SK-N-SH treated with all-trans-retinoic acid at 6 μM for 48 hours (cell line): Measurements from ENCODE around the gene CALCOCO2.
A peak's percentile ranks its signal among the peaks of the same experiment; 100 is the strongest.

ENCODE experiments used
- ATAC-seq: fragments of 200-7000 bp; cut with Tn5 transposase; 3 replicates; pipeline ENCODE4 v1.9.1; 2020; ENCODE audit warnings: mild to moderate bottlenecking, moderate library complexity
- ARNTL ChIP-seq: fragments of 450-650 bp; formaldehyde crosslinking; IDR thresholded peaks from 2 replicates; pipeline ENCODE4 v1.5.0; 2020; ENCODE audit warnings: low read depth, mild to moderate bottlenecking, moderate library complexity, borderline replicate concordance
- BACH2 ChIP-seq: fragments of 250-450 bp; sonication (Bioruptor Pico); IDR thresholded peaks from 2 replicates; pipeline ENCODE4 v1.9.0; 2021; ENCODE audit warnings: mild to moderate bottlenecking, borderline replicate concordance
- CSDC2 ChIP-seq: fragments of 250-450 bp; sonication (Bioruptor Pico); IDR thresholded peaks from 2 replicates; pipeline ENCODE4 v1.5.0; 2020; ENCODE audit warnings: mild to moderate bottlenecking, moderate library complexity
- ESRRG ChIP-seq: fragments of 250-450 bp; sonication (Bioruptor Pico); IDR thresholded peaks from 2 replicates; pipeline ENCODE4 v1.6.1; 2021; ENCODE audit warnings: mild to moderate bottlenecking
- GLIS3 ChIP-seq: fragments of 250-450 bp; sonication (Bioruptor Pico); IDR thresholded peaks from 2 replicates; pipeline ENCODE4 v1.5.0; 2020; ENCODE audit warnings: mild to moderate bottlenecking, moderate library complexity
- ISL1 ChIP-seq: fragments of 250-450 bp; sonication (Bioruptor Pico); IDR thresholded peaks from 2 replicates; pipeline ENCODE4 v2.1.2; 2022; ENCODE audit warnings: mild to moderate bottlenecking, moderate library complexity
- OSR1 ChIP-seq: fragments of 250-450 bp; sonication (Bioruptor Pico); IDR thresholded peaks from 2 replicates; pipeline ENCODE4 v1.8.0; 2022; ENCODE audit warnings: moderate library complexity, mild to moderate bottlenecking, inconsistent platforms
- PPARA ChIP-seq: fragments of 250-450 bp; sonication (Bioruptor Pico); IDR thresholded peaks from 2 replicates; pipeline ENCODE4 v1.5.0; 2020; ENCODE audit warnings: mild to moderate bottlenecking, borderline replicate concordance
- RARB ChIP-seq: fragments of 250-450 bp; sonication (Bioruptor Pico); IDR thresholded peaks from 2 replicates; pipeline ENCODE4 v1.8.0; 2021; ENCODE audit warnings: mild to moderate bottlenecking, moderate library complexity
- SNAI2 ChIP-seq: fragments of 250-450 bp; sonication (Bioruptor Pico); IDR thresholded peaks from 2 replicates; pipeline ENCODE4 v1.5.0; 2020; ENCODE audit warnings: mild to moderate bottlenecking, moderate library complexity
- TCF4 ChIP-seq: fragments of 250-450 bp; sonication (Bioruptor Pico); IDR thresholded peaks from 2 replicates; pipeline ENCODE4 v1.8.0; 2021; ENCODE audit warnings: mild to moderate bottlenecking, moderate library complexity, borderline replicate concordance
- TOX ChIP-seq: fragments of 250-450 bp; sonication (Bioruptor Pico); IDR thresholded peaks from 2 replicates; pipeline ENCODE4 v1.8.0; 2021; ENCODE audit warnings: mild to moderate bottlenecking, moderate library complexity, borderline replicate concordance
- ZC3H10 ChIP-seq: fragments of 250-450 bp; sonication (Bioruptor Pico); IDR thresholded peaks from 2 replicates; pipeline ENCODE4 v1.5.1; 2021; ENCODE audit warnings: mild to moderate bottlenecking, moderate library complexity
- ZFP3 ChIP-seq: fragments of 250-450 bp; sonication (Bioruptor Pico); IDR thresholded peaks from 2 replicates; pipeline ENCODE4 v1.5.0; 2020; ENCODE audit warnings: mild to moderate bottlenecking, moderate library complexity
- ZFP30 ChIP-seq: fragments of 450-650 bp; formaldehyde crosslinking; IDR thresholded peaks from 2 replicates; pipeline ENCODE4 v1.5.0; 2022; ENCODE audit warnings: mild to moderate bottlenecking, moderate library complexity
- ZNF565 ChIP-seq: fragments of 450-650 bp; formaldehyde crosslinking; conservative IDR thresholded peaks from 2 replicates; pipeline ENCODE4 v1.5.0; 2020; ENCODE audit warnings: low read depth, mild to moderate bottlenecking, moderate library complexity
- ZNF70 ChIP-seq: fragments of 450-650 bp; formaldehyde crosslinking; IDR thresholded peaks from 2 replicates; pipeline ENCODE4 v1.5.0; 2020; ENCODE audit warnings: mild to moderate bottlenecking, moderate library complexity
- ZNF8 ChIP-seq: fragments of 450-650 bp; formaldehyde crosslinking; IDR thresholded peaks from 2 replicates; pipeline ENCODE4 v1.5.0; 2020; ENCODE audit warnings: mild to moderate bottlenecking, moderate library complexity
- TF ChIP-seq, protein P1 (sequence below): fragments of 250-450 bp; sonication (Bioruptor Pico); IDR thresholded peaks from 2 replicates; pipeline ENCODE4 v1.5.1; 2020; ENCODE audit warnings: low read depth, mild to moderate bottlenecking, moderate library complexity
- TF ChIP-seq, protein P2 (sequence below): fragments of 250-450 bp; sonication (Bioruptor Pico); IDR thresholded peaks from 2 replicates; pipeline ENCODE4 v1.5.0; 2020; ENCODE audit warnings: mild to moderate bottlenecking, moderate library complexity
- TF ChIP-seq, protein P3 (sequence below): fragments of 250-450 bp; sonication (Bioruptor Pico); IDR thresholded peaks from 2 replicates; pipeline ENCODE4 v1.8.0; 2020; ENCODE audit warnings: mild to moderate bottlenecking, moderate library complexity, borderline replicate concordance
- TF ChIP-seq, protein P4 (sequence below): fragments of 250-450 bp; sonication (Bioruptor Pico); IDR thresholded peaks from 2 replicates; pipeline ENCODE4 v1.8.0; 2021; ENCODE audit warnings: low read depth, mild to moderate bottlenecking, moderate library complexity, borderline replicate concordance

The CALCOCO2 gene

DNA sequence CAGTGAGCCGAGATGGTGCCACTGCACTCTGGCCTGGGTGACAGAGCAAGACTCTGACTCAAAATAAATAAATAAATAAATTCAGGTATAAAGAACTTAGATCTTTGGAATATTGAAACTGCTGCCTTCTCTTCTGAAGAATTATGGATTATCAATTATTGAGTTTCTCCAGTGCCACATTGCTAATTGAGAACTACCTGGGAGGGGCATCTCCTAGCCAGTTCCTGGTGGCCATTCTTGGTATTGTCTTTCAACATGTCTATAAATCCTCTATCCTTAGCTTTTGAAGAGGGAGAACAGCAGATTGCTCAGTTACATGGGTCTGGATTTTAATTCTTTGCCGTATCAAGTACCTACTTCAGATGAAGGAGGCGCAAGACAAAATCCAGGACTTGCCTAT lies 29.2 kb downstream of the CALCOCO2 start:
- TF ChIP-seq PPARA (CRISPR knock-in tag), result no peak
- TF ChIP-seq TCF4, result no peak
- no peak for TF ChIP-seq ZNF565 (CRISPR knock-in tag)
- no peak for TF ChIP-seq ZFP3 (CRISPR knock-in tag)
- TF ChIP-seq, protein P1, sequence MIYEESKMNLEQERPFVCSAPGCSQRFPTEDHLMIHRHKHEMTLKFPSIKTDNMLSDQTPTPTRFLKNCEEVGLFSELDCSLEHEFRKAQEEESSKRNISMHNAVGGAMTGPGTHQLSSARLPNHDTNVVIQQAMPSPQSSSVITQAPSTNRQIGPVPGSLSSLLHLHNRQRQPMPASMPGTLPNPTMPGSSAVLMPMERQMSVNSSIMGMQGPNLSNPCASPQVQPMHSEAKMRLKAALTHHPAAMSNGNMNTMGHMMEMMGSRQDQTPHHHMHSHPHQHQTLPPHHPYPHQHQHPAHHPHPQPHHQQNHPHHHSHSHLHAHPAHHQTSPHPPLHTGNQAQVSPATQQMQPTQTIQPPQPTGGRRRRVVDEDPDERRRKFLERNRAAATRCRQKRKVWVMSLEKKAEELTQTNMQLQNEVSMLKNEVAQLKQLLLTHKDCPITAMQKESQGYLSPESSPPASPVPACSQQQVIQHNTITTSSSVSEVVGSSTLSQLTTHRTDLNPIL, result no peak
- TF ChIP-seq BACH2 (CRISPR knock-in tag), result no peak
- TF ChIP-seq TOX (CRISPR knock-in tag), result no peak
- TF ChIP-seq, protein P2, sequence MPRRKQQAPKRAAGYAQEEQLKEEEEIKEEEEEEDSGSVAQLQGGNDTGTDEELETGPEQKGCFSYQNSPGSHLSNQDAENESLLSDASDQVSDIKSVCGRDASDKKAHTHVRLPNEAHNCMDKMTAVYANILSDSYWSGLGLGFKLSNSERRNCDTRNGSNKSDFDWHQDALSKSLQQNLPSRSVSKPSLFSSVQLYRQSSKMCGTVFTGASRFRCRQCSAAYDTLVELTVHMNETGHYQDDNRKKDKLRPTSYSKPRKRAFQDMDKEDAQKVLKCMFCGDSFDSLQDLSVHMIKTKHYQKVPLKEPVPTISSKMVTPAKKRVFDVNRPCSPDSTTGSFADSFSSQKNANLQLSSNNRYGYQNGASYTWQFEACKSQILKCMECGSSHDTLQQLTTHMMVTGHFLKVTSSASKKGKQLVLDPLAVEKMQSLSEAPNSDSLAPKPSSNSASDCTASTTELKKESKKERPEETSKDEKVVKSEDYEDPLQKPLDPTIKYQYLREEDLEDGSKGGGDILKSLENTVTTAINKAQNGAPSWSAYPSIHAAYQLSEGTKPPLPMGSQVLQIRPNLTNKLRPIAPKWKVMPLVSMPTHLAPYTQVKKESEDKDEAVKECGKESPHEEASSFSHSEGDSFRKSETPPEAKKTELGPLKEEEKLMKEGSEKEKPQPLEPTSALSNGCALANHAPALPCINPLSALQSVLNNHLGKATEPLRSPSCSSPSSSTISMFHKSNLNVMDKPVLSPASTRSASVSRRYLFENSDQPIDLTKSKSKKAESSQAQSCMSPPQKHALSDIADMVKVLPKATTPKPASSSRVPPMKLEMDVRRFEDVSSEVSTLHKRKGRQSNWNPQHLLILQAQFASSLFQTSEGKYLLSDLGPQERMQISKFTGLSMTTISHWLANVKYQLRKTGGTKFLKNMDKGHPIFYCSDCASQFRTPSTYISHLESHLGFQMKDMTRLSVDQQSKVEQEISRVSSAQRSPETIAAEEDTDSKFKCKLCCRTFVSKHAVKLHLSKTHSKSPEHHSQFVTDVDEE (CRISPR knock-in tag), result no peak
- no peak for TF ChIP-seq ZNF8 (CRISPR knock-in tag)
- TF ChIP-seq, protein P3, sequence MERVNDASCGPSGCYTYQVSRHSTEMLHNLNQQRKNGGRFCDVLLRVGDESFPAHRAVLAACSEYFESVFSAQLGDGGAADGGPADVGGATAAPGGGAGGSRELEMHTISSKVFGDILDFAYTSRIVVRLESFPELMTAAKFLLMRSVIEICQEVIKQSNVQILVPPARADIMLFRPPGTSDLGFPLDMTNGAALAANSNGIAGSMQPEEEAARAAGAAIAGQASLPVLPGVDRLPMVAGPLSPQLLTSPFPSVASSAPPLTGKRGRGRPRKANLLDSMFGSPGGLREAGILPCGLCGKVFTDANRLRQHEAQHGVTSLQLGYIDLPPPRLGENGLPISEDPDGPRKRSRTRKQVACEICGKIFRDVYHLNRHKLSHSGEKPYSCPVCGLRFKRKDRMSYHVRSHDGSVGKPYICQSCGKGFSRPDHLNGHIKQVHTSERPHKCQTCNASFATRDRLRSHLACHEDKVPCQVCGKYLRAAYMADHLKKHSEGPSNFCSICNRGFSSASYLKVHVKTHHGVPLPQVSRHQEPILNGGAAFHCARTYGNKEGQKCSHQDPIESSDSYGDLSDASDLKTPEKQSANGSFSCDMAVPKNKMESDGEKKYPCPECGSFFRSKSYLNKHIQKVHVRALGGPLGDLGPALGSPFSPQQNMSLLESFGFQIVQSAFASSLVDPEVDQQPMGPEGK (CRISPR knock-in tag), result no peak
- no peak for TF ChIP-seq ZC3H10 (CRISPR knock-in tag)
- no peak for TF ChIP-seq ARNTL (CRISPR knock-in tag)
- TF ChIP-seq, protein P4, sequence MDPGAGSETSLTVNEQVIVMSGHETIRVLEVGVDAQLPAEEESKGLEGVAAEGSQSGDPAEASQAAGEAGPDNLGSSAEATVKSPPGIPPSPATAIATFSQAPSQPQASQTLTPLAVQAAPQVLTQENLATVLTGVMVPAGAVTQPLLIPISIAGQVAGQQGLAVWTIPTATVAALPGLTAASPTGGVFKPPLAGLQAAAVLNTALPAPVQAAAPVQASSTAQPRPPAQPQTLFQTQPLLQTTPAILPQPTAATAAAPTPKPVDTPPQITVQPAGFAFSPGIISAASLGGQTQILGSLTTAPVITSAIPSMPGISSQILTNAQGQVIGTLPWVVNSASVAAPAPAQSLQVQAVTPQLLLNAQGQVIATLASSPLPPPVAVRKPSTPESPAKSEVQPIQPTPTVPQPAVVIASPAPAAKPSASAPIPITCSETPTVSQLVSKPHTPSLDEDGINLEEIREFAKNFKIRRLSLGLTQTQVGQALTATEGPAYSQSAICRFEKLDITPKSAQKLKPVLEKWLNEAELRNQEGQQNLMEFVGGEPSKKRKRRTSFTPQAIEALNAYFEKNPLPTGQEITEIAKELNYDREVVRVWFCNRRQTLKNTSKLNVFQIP (CRISPR knock-in tag), result no peak
- TF ChIP-seq GLIS3 (CRISPR knock-in tag), result no peak
- TF ChIP-seq ESRRG (CRISPR knock-in tag), result no peak
- TF ChIP-seq RARB (CRISPR knock-in tag), result no peak
- TF ChIP-seq SNAI2 (CRISPR knock-in tag), result no peak
- no peak for TF ChIP-seq CSDC2 (CRISPR knock-in tag)
- peak; percentile 19; the same call in 1 of the 3 replicates for ATAC-seq

DNA sequence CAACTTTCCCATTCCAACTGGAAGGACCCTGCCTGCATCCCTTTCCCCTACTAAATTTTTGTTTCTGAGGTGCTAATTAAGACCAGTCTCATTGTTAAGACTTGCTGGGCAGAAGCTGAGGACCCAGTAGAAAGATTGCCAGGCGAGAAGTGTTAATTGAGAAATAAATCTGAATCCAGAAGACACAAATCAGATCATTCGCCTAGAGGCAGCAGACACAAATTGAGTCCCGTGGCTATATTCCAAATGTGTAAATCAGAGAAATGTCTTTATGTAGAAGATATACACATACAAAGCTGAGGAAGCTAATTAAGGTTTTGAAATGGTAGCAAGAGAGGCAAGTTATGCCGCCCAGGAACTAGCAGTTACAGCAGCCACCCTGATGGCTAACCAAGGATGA lies 29.6 kb downstream of the CALCOCO2 start:
- no peak for TF ChIP-seq PPARA (CRISPR knock-in tag)
- no peak for ATAC-seq

DNA sequence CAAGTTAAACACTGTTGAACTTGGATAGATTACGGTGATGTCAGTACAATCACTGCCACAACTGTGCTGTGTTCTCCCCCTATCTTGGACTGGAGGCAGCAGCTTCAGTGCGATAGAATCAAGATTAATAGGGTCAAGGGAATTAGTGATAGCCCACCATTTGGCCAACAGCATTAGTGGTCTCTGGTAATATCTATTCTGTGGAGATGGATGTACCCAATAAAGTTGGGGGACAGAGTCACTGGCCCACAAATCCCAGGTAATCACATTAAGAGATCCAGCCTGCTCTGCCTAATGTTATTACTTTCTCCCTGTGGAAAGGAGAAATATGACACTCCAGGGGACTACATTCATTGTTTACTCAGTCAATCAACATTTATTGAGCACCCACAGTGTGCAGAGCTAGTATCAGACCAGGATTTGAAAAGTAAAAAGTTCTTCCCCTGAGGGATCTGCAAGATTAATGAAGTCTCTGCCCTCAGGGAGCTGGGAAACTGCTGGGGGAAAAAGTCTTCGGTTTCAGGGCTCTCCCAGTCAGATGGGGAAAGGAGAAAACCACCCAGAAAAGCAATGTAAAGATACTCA lies 38.2 kb downstream of the CALCOCO2 start:
- peak; percentile 43; the same call in 2 of the 3 replicates for ATAC-seq
- TF ChIP-seq ZNF70 (CRISPR knock-in tag), result no peak
- TF ChIP-seq GLIS3 (CRISPR knock-in tag), result no peak
- no peak for TF ChIP-seq TCF4
- TF ChIP-seq BACH2 (CRISPR knock-in tag), result no peak
- TF ChIP-seq ESRRG (CRISPR knock-in tag), result no peak
- no peak for TF ChIP-seq ZFP30 (CRISPR knock-in tag)
- no peak for TF ChIP-seq RARB (CRISPR knock-in tag)
- no peak for TF ChIP-seq OSR1 (CRISPR knock-in tag)
- TF ChIP-seq, protein P4 (CRISPR knock-in tag), result no peak
- TF ChIP-seq, protein P1, result no peak
- TF ChIP-seq PPARA (CRISPR knock-in tag), result no peak
- TF ChIP-seq SNAI2 (CRISPR knock-in tag), result no peak
- no peak for TF ChIP-seq ZC3H10 (CRISPR knock-in tag)
- TF ChIP-seq, protein P3 (CRISPR knock-in tag), result no peak
- no peak for TF ChIP-seq ISL1 (CRISPR knock-in tag)
- no peak for TF ChIP-seq ZNF8 (CRISPR knock-in tag)
